GM12864 (cell line): ENCODE measurements around the gene M6PR.

Source experiments
- DNase-seq: peaks from one replicate; pipeline ENCODE4 v3.0.0-alpha.2; 2011; ENCODE audit warnings: low read depth
- H3K4me3 ChIP-seq: 2 replicates; pipeline ENCODE4 v1.5.1; 2011; ENCODE audit warnings: mild to moderate bottlenecking, low read depth, low read length, control low read depth
- TF ChIP-seq, protein P1 (sequence below): IDR thresholded peaks from 2 replicates; pipeline ENCODE4 v1.5.1; 2011; ENCODE audit warnings: low read depth, mild to moderate bottlenecking, moderate library complexity, low read length, control low read depth, inconsistent platforms; ENCODE audit errors: missing control alignments

M6PR gene

DNA sequence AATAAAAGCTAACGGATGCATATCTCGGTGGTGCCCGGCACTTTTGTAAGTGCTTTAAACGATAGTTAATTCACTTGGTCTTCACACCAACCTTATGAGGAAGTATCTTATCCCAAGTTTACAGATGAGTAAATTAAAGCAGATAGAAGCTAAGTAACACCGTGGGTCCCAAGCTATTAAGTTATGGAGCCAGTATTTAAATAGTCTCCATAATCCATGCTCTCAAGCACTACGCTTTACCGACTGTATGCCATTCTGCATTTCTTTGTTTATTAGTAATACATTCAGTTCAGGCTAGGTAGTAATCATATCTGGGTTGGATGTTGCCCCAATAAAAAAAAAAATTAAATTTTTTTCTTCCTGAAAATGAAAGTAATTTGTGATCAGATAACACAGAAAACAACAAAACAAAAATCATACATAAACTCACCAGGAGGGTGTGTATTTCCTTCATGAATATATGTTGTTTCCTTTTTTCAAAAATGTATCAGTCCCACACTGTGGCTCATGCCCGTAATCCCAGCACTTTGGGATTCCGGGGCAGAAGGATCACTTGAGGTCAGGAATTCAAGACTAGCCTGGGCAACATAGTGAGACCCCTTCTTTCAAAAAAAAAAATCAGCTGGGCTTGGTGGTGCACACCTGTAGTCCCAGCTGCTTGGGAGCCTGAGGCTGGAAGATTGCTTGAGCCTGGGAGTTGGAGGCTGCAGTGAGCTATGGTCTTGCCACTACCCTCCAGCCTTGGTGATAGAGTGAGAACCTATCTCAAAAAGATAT is 1.4 kb upstream of the M6PR start:
- no peak for DNase-seq
- peak overlapping the region; percentile 69 for H3K4me3 ChIP-seq
- TF ChIP-seq, protein P1, sequence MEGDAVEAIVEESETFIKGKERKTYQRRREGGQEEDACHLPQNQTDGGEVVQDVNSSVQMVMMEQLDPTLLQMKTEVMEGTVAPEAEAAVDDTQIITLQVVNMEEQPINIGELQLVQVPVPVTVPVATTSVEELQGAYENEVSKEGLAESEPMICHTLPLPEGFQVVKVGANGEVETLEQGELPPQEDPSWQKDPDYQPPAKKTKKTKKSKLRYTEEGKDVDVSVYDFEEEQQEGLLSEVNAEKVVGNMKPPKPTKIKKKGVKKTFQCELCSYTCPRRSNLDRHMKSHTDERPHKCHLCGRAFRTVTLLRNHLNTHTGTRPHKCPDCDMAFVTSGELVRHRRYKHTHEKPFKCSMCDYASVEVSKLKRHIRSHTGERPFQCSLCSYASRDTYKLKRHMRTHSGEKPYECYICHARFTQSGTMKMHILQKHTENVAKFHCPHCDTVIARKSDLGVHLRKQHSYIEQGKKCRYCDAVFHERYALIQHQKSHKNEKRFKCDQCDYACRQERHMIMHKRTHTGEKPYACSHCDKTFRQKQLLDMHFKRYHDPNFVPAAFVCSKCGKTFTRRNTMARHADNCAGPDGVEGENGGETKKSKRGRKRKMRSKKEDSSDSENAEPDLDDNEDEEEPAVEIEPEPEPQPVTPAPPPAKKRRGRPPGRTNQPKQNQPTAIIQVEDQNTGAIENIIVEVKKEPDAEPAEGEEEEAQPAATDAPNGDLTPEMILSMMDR, result no peak

DNA sequence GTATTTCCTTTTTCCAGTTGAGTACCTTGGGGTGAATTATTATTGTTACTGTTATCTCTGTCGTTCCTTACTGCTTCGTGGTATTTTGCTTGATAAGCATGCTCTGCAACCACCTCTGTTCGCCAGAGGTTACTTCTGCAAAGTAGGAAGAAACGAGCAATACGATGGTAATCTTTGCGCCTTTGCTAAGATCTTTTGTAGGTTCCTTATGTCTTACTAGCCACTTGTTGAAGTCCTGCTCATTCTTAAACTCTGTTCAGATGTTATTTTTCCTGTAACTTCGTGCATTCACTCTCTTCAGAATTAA is 729 bp upstream of the M6PR start:
- TF ChIP-seq, protein P1, result no peak
- DNase-seq, result no peak

DNA sequence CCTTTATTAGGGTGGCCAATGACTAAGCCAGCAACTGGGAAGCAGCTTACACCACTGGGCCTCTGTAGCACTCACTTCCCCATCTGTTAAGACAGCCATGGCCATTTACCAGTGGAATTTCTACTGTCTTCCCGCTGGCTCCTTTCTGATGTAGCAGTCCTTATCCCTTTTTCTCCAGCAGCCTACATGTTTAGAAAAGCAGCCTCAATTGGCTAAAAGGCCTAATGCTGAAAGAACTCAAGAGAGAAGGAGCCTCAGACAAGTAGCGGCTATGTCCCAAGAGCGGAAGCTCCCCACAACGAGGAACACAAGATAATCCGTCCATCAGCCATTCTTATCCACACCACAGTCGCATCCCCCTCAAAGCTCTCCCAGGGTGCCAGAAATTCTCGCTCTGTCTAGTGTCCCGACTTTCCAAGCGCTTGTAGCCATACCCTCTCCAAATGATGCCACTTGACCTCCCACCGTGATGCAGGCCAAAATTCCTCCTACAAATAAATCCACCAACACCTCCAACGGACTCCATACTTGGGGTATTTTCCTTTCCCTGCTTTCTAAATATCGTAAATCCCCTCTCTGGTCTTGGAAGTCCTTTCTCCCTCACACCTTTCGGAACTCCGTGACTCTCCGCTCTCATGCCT is 624 bp downstream of the M6PR start:
- peak overlapping the region; percentile 69 for H3K4me3 ChIP-seq
- TF ChIP-seq, protein P1, result no peak
- no peak for DNase-seq

More for the DNA sequence above, 729 bp upstream of the M6PR start:
- peak overlapping the region; percentile 69 for H3K4me3 ChIP-seq

DNA sequence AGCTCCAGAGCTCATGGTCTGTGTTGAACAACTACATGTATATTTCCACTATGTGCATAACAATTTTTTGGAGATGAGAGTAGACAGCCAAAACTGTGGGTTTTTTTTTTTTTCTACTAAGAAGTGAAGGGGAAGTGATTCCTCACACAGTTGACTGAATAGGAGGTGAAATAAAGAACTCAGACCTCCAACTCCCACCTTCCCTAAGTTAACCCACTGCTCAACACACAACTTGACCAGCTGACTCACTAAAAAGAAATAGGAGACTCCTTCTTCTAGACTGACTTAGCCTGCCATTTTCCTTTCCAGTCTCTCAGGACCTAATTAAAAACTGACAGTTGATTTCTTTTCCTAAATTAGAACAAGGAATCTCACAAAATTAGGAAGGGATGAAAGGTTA is 1.7 kb downstream of the M6PR start:
- DNase-seq, result no peak
- H3K4me3 ChIP-seq, result peak overlapping the region; percentile 69; the same call in 1 of the 2 replicates
- TF ChIP-seq, protein P1, result no peak

DNA sequence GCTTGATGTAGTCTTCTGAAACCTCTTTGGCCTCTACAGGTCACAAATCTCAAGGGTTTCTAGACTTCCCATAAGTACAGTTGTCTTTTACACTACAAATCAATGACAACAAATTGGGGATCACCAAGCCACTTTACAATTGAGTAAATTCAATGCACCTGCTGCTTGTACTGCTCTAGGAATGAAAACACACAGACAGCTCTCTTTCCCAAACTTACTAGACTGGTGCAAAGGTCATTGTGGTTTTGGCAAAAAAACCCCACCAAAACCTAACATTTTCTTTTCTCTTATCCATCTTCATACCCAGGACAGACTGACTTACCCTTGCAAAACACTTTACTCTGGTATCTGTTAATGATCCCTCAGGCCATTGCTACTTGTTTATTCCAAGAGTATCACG is 2.7 kb downstream of the M6PR start:
- DNase-seq, result no peak
- no peak overlapping the region; the same call in 1 of the 2 replicates for H3K4me3 ChIP-seq
- TF ChIP-seq, protein P1, result no peak

DNA sequence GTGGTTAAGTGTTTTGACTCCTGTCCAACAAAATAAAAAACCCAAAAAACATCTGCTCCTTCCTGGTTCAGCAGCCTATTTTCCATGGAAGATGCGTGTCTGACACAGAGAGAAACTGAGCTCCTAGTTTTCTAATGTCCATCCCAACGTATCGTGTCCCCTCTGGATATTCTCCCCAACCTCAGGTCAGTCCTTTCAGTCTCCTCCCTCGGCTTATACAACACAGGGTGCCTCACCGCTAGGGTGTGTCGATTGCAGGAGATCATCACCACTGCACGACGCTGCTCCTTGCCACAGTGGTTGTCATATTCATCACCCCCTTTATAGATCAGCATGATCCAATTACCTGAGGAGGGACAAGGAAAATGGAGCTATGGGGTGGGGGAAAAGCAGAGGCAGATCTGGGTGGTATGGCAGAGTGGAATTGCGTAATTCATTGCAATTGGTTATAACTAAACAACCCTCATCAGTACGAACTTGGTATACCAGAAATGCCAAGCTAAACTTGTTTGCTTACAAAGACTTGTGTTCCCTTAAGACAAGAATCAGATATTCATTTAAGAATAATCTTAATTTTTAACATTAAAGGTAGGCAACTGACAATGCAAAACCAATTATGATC is 5.8 kb downstream of the M6PR start:
- no peak for DNase-seq
- no peak overlapping the region for H3K4me3 ChIP-seq
- TF ChIP-seq, protein P1, result no peak
